HEK293 (cell line): ENCODE measurements around the gene IZUMO4.

Experiments used
- CTCF ChIP-seq: fragments of 450-650 bp; formaldehyde crosslinking; IDR thresholded peaks from 2 replicates; pipeline ENCODE4 v1.5.1; 2016; ENCODE audit warnings: missing biosample characterization, missing genetic modification characterization
- KLF17 ChIP-seq: fragments of 450-650 bp; formaldehyde crosslinking; IDR thresholded peaks from 2 replicates; pipeline ENCODE4 v1.5.1; 2016; ENCODE audit warnings: missing biosample characterization, missing genetic modification characterization
- SCRT2 ChIP-seq: fragments of 450-650 bp; formaldehyde crosslinking; IDR thresholded peaks from 2 replicates; pipeline ENCODE4 v1.5.1; 2016; ENCODE audit warnings: missing biosample characterization, missing genetic modification characterization
- YY2 ChIP-seq: fragments of 450-650 bp; formaldehyde crosslinking; IDR thresholded peaks from 2 replicates; pipeline ENCODE4 v1.5.1; 2016; ENCODE audit warnings: missing biosample characterization, missing genetic modification characterization
- ZBTB26 ChIP-seq: fragments of 450-650 bp; formaldehyde crosslinking; optimal IDR thresholded peaks from 2 replicates; pipeline ENCODE3; 2016; ENCODE audit warnings: missing biosample characterization, mild to moderate bottlenecking, missing genetic modification characterization
- ZBTB7A ChIP-seq: fragments of 450-650 bp; formaldehyde crosslinking; IDR thresholded peaks from 2 replicates; pipeline ENCODE4 v1.5.1; 2016; ENCODE audit warnings: low read depth, missing biosample characterization, missing genetic modification characterization
- ZFP69B ChIP-seq: fragments of 450-650 bp; formaldehyde crosslinking; IDR thresholded peaks from 2 replicates; pipeline ENCODE4 v1.5.1; 2016; ENCODE audit warnings: missing biosample characterization, missing genetic modification characterization
- ZNF16 ChIP-seq: fragments of 450-650 bp; formaldehyde crosslinking; IDR thresholded peaks from 2 replicates; pipeline ENCODE4 v1.5.1; 2016; ENCODE audit warnings: low read depth, missing biosample characterization, missing genetic modification characterization
- ZNF175 ChIP-seq: fragments of 450-650 bp; formaldehyde crosslinking; IDR thresholded peaks from 2 replicates; pipeline ENCODE4 v1.5.1; 2016; ENCODE audit warnings: missing biosample characterization, missing genetic modification characterization
- ZNF214 ChIP-seq: fragments of 450-650 bp; formaldehyde crosslinking; IDR thresholded peaks from 2 replicates; pipeline ENCODE4 v1.5.1; 2017; ENCODE audit warnings: missing biosample characterization, mild to moderate bottlenecking, missing genetic modification characterization, borderline replicate concordance
- ZNF274 ChIP-seq, 2 experiments: fragments of 200-500 bp in 1 of 2; fragments of 450-650 bp in 1 of 2; sonication (Bioruptor generic) in 1 of 2; formaldehyde crosslinking in 1 of 2; IDR thresholded peaks; 2 replicates each; pipeline versions ENCODE4 v1.5.1 to v1.6.1; 2014 to 2016; ENCODE audit warnings: borderline replicate concordance in 1 of 2, inconsistent platforms in 1 of 2, low read length in 1 of 2, missing biosample characterization in 1 of 2, missing genetic modification characterization in 1 of 2
- ZNF423 ChIP-seq: fragments of 450-650 bp; formaldehyde crosslinking; IDR thresholded peaks from 2 replicates; pipeline ENCODE4 v1.5.1; 2016; ENCODE audit warnings: missing biosample characterization, missing genetic modification characterization
- ZNF843 ChIP-seq: fragments of 450-650 bp; formaldehyde crosslinking; IDR thresholded peaks from 2 replicates; pipeline ENCODE4 v1.5.1; 2016; ENCODE audit warnings: missing biosample characterization, missing genetic modification characterization

GRCh38 chr19:2112516-2113320 lies 16.0 kb downstream of the IZUMO4 start:
- TF ChIP-seq YY2: no peak
- no peak for TF ChIP-seq ZNF274 (IDR thresholded peaks at IDR 0.05; ENCODE audit: low read length)
- TF ChIP-seq ZNF274 (tag by site-specific recombination; IDR thresholded peaks at IDR 0.05; ENCODE audit: borderline replicate concordance): no peak
- TF ChIP-seq ZBTB26 (tag by site-specific recombination): no peak
- TF ChIP-seq CTCF (tag by site-specific recombination): no peak
- no peak for TF ChIP-seq SCRT2 (tag by site-specific recombination)
- no peak for TF ChIP-seq ZNF175 (tag by site-specific recombination)
- TF ChIP-seq ZNF423 (tag by site-specific recombination): no peak
- no peak for TF ChIP-seq ZFP69B (tag by site-specific recombination)
- no peak for TF ChIP-seq ZBTB7A (tag by site-specific recombination)
- TF ChIP-seq KLF17 (tag by site-specific recombination): no peak
- no peak for TF ChIP-seq ZNF214 (tag by site-specific recombination)
- TF ChIP-seq ZNF16 (tag by site-specific recombination): no peak
- TF ChIP-seq ZNF843 (tag by site-specific recombination): no peak
